Suprapubic skin (tissue), 4 donors: ENCODE data around the gene MDFI. TPM values are rescaled to one million over a fixed set of nuclear protein-coding genes. Genes with fewer than 3 reads are reported as not detected.

Experiments
- DNase-seq, 2 donors: peaks; one replicate each; pipeline ENCODE4 v3.0.0-alpha.2; 2019; ENCODE audit warnings: low spot score in 2 of 2
- H3K27ac ChIP-seq: fragments of 200-600 bp; sonication (generic); one replicate; pipeline ENCODE4 v1.5.1; 2019
- H3K27me3 ChIP-seq: fragments of 200-600 bp; sonication (generic); one replicate; pipeline ENCODE4 v1.5.1; 2019
- H3K36me3 ChIP-seq: fragments of 200-600 bp; sonication (generic); one replicate; pipeline ENCODE4 v1.5.1; 2019
- H3K4me1 ChIP-seq: fragments of 200-600 bp; sonication (generic); one replicate; pipeline ENCODE4 v1.5.1; 2019
- H3K4me3 ChIP-seq: fragments of 200-600 bp; sonication (generic); one replicate; pipeline ENCODE4 v1.5.1; 2019; ENCODE audit warnings: mild to moderate bottlenecking
- H3K9me3 ChIP-seq: fragments of 200-600 bp; sonication (generic); one replicate; pipeline ENCODE4 v1.5.1; 2019
- CTCF ChIP-seq, 2 donors: fragments of 200-600 bp in 1 of 2; fragments of 450-650 bp in 1 of 2; sonication (generic) in 1 of 2; IDR thresholded peaks; one replicate each; pipeline ENCODE4 v1.5.1; 2016 to 2019; ENCODE audit warnings: antibody characterized with exemption in 2 of 2, mild to moderate bottlenecking in 1 of 2, moderate library complexity in 1 of 2
- EP300 ChIP-seq: sonication (generic); formaldehyde crosslinking; IDR thresholded peaks from one replicate; pipeline ENCODE4 v1.6.1; 2017; ENCODE audit warnings: antibody characterized with exemption
- POLR2A ChIP-seq, 2 donors: fragments of 450-650 bp; IDR thresholded peaks; one replicate each; pipeline ENCODE4 v1.6.1; 2017; ENCODE audit warnings: antibody characterized with exemption in 2 of 2, mild to moderate bottlenecking in 2 of 2, moderate library complexity in 2 of 2
- POLR2AphosphoS5 ChIP-seq, 3 donors: sonication (generic); formaldehyde crosslinking; IDR thresholded peaks; one replicate each; pipeline ENCODE4 v1.6.1; 2017; ENCODE audit warnings: antibody characterized with exemption in 3 of 3
- WGBS: methylation state at CpG from one replicate; pipeline ENCODE4 v1.1.5; 2018; 5-methylcytosine and 5-hydroxymethylcytosine counted together
- total RNA-seq, 4 donors: library from RNA; depleted of rRNA; stranded (reverse); fragments of >200 nt; gene quantifications; one replicate each; pipeline ENCODE4 v1.1.0, GENCODE V29; 2016

Gene MDFI
- total RNA-seq, 4 donors from 2014 or later: 21.7 to 51.8 (median 31.4) TPM

- Histone ChIP-seq H3K9me3 (no peaks in the 10 kb centered on the region), H3K4me1 (no peaks in the 10 kb centered on the region), H3K27ac (no peak overlapping the region), H3K4me3 (no peak overlapping the region), H3K36me3 (peaks cover 55% of the 10 kb centered on the region), H3K27me3 (no peaks in the 10 kb centered on the region)
- 88% methylated on average over 10 of the region's 10 CpGs for WGBS
- DNase-seq: no peak
- no peak for TF ChIP-seq CTCF (IDR thresholded peaks at IDR 0.05)
- TF ChIP-seq POLR2AphosphoS5 (IDR thresholded peaks at IDR 0.05): no peak
- TF ChIP-seq EP300: no peak
- no peak for TF ChIP-seq POLR2A (IDR thresholded peaks at IDR 0.05)
These were observed 42.1 kb upstream of the MDFI start for GRCh38 chr6:41596096-41596685.

GRCh38 chr6:41596807-41597206 lies 41.5 kb upstream of the MDFI start:
- no peaks in the 10 kb centered on the region for H3K27me3 ChIP-seq
- H3K9me3 ChIP-seq: no peaks in the 10 kb centered on the region
- no peak for DNase-seq
- no peaks in the 10 kb centered on the region for H3K4me1 ChIP-seq
- no peak overlapping the region for H3K27ac ChIP-seq
- H3K4me3 ChIP-seq: no peak overlapping the region
- TF ChIP-seq EP300 (no peak), CTCF (IDR thresholded peaks at IDR 0.05) (no peak), POLR2A (IDR thresholded peaks at IDR 0.05) (no peak), POLR2AphosphoS5 (IDR thresholded peaks at IDR 0.05) (no peak)
- H3K36me3 ChIP-seq: peaks cover 51% of the 10 kb centered on the region
- 94% methylated on average over 11 of the region's 11 CpGs for WGBS

GRCh38 chr6:41597246-41598000 lies 40.8 kb upstream of the MDFI start:
- Histone ChIP-seq H3K27me3 (no peaks in the 10 kb centered on the region), H3K27ac (no peak overlapping the region), H3K36me3 (peaks cover 51% of the 10 kb centered on the region), H3K4me1 (no peaks in the 10 kb centered on the region), H3K4me3 (no peak overlapping the region), H3K9me3 (no peaks in the 10 kb centered on the region)
- 87% methylated on average over 9 of the region's 19 CpGs for WGBS
- DNase-seq: peak in 1 of 2 donors; percentile 56
- TF ChIP-seq POLR2A (IDR thresholded peaks at IDR 0.05) (no peak), CTCF (IDR thresholded peaks at IDR 0.05) (no peak), EP300 (no peak), POLR2AphosphoS5 (IDR thresholded peaks at IDR 0.05) (no peak)

GRCh38 chr6:41598670-41599014 lies 39.6 kb upstream of the MDFI start:
- Histone ChIP-seq H3K4me3 (no peak overlapping the region), H3K9me3 (no peaks in the 10 kb centered on the region), H3K27ac (no peak overlapping the region), H3K27me3 (no peaks in the 10 kb centered on the region), H3K36me3 (peaks cover 51% of the 10 kb centered on the region), H3K4me1 (peaks cover 9% of the 10 kb centered on the region)
- TF ChIP-seq CTCF (IDR thresholded peaks at IDR 0.05): no peak
- DNase-seq: no peak
- 73% methylated on average over 2 of the region's 8 CpGs for WGBS

GRCh38 chr6:41599015-41599851 lies 39.0 kb upstream of the MDFI start:
- peak in 1 of 2 donors; percentile 59 for DNase-seq
- H3K36me3 ChIP-seq: peaks cover 51% of the 10 kb centered on the region

More at GRCh38 chr6:41599015-41599851, 39.0 kb upstream of the MDFI start:
- H3K9me3 ChIP-seq: no peaks in the 10 kb centered on the region
- no peak overlapping the region for H3K27ac ChIP-seq
- 69% methylated on average over 10 of the region's 21 CpGs for WGBS
- no peak overlapping the region for H3K4me3 ChIP-seq
- H3K4me1 ChIP-seq: peaks cover 9% of the 10 kb centered on the region
- TF ChIP-seq EP300: no peak
- no peak for TF ChIP-seq CTCF (IDR thresholded peaks at IDR 0.05)
- H3K27me3 ChIP-seq: peaks cover 2% of the 10 kb centered on the region
